ENCODE results near the gene RAPGEF5.

DNA sequence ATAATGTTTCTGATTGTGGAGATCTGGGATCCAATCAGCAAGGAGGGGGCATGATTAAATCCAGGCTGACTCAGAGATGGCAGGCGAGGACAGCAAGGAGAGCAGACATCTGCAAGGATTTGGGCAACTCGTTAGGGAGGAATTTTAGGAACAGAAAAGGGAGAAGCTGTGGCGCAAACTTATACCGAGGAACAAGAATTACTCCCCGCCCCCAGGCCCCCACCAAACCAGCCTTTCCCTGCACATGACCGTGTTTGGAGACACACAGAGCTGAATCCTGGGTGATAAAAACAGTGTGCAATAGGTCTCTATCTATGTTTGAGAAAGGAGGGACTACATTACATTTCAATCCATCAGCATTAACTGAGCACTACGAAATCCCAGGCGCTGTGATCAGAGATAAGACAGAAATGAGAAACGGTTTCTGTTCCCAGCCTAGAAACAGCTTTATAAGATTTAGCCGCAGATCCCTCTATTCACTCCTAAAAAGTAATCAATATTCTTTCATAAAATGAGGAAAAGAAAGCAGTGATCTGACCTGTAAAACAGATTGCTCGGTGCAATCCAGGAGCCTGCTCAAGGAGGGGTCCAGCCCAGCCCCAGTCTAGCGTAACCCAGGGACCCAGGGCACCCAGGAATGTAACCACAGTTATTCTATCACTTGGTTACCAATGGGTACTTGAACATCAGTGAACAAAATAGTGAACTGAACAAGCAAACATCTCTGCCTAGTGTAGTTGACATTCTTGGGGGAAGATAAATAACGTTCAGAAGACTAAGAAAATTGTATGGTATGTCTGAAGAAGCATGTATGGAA is 37.2 kb upstream of the RAPGEF5 start:
- TF ChIP-seq, protein P1, sequence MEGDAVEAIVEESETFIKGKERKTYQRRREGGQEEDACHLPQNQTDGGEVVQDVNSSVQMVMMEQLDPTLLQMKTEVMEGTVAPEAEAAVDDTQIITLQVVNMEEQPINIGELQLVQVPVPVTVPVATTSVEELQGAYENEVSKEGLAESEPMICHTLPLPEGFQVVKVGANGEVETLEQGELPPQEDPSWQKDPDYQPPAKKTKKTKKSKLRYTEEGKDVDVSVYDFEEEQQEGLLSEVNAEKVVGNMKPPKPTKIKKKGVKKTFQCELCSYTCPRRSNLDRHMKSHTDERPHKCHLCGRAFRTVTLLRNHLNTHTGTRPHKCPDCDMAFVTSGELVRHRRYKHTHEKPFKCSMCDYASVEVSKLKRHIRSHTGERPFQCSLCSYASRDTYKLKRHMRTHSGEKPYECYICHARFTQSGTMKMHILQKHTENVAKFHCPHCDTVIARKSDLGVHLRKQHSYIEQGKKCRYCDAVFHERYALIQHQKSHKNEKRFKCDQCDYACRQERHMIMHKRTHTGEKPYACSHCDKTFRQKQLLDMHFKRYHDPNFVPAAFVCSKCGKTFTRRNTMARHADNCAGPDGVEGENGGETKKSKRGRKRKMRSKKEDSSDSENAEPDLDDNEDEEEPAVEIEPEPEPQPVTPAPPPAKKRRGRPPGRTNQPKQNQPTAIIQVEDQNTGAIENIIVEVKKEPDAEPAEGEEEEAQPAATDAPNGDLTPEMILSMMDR (IDR thresholded peaks at IDR 0.05; ENCODE audit: low read depth, low read length, missing input control): no peak
- TF ChIP-seq YY1 (IDR thresholded peaks at IDR 0.05): no peak
- TF ChIP-seq RXRA (IDR thresholded peaks at IDR 0.05): no peak
- TF ChIP-seq, protein P2, sequence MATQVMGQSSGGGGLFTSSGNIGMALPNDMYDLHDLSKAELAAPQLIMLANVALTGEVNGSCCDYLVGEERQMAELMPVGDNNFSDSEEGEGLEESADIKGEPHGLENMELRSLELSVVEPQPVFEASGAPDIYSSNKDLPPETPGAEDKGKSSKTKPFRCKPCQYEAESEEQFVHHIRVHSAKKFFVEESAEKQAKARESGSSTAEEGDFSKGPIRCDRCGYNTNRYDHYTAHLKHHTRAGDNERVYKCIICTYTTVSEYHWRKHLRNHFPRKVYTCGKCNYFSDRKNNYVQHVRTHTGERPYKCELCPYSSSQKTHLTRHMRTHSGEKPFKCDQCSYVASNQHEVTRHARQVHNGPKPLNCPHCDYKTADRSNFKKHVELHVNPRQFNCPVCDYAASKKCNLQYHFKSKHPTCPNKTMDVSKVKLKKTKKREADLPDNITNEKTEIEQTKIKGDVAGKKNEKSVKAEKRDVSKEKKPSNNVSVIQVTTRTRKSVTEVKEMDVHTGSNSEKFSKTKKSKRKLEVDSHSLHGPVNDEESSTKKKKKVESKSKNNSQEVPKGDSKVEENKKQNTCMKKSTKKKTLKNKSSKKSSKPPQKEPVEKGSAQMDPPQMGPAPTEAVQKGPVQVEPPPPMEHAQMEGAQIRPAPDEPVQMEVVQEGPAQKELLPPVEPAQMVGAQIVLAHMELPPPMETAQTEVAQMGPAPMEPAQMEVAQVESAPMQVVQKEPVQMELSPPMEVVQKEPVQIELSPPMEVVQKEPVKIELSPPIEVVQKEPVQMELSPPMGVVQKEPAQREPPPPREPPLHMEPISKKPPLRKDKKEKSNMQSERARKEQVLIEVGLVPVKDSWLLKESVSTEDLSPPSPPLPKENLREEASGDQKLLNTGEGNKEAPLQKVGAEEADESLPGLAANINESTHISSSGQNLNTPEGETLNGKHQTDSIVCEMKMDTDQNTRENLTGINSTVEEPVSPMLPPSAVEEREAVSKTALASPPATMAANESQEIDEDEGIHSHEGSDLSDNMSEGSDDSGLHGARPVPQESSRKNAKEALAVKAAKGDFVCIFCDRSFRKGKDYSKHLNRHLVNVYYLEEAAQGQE (IDR thresholded peaks at IDR 0.05): no peak
- TF ChIP-seq, protein P3, sequence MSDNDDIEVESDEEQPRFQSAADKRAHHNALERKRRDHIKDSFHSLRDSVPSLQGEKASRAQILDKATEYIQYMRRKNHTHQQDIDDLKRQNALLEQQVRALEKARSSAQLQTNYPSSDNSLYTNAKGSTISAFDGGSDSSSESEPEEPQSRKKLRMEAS (IDR thresholded peaks at IDR 0.05): no peak
- TF ChIP-seq HNF4A (conservative IDR thresholded peaks at IDR 0.05): no peak
- TF ChIP-seq, protein P4, sequence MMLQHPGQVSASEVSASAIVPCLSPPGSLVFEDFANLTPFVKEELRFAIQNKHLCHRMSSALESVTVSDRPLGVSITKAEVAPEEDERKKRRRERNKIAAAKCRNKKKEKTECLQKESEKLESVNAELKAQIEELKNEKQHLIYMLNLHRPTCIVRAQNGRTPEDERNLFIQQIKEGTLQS (IDR thresholded peaks at IDR 0.05): no peak
- TF ChIP-seq RAD21 (IDR thresholded peaks at IDR 0.05): no peak
- TF ChIP-seq EGR1 (IDR thresholded peaks at IDR 0.05; ENCODE audit: low read depth in 2 of 2): no peak
- no peak for TF ChIP-seq FOXA2 (IDR thresholded peaks at IDR 0.05)
- TF ChIP-seq JUND (IDR thresholded peaks at IDR 0.05): no peak
